Vagina (tissue), 2 donors: Measurements from ENCODE around the gene KIAA1191. TPM values are rescaled to one million over a fixed set of nuclear protein-coding genes. Genes with fewer than 3 reads are reported as not detected.

Experiments
- DNase-seq, 2 donors: peaks; one replicate each; pipeline ENCODE4 v3.0.0-alpha.2; 2017; ENCODE audit errors: extremely low spot score in 2 of 2
- H3K27ac ChIP-seq: fragments of 200-600 bp; sonication (generic); one replicate; pipeline ENCODE4 v1.5.1; 2019
- H3K27me3 ChIP-seq: fragments of 200-600 bp; sonication (generic); one replicate; pipeline ENCODE4 v1.5.1; 2019
- H3K36me3 ChIP-seq, 2 donors: fragments of 200-600 bp; sonication (generic); one replicate each; pipeline ENCODE4 v1.5.1; 2017 to 2019
- H3K4me1 ChIP-seq: fragments of 200-600 bp; sonication (generic); one replicate; pipeline ENCODE4 v1.5.1; 2019
- H3K4me3 ChIP-seq, 2 donors: fragments of 200-600 bp; sonication (generic); 1 replicate in 1 of 2; 2 replicates in 1 of 2; pipeline ENCODE4 v1.5.1; 2016 to 2019
- H3K9me3 ChIP-seq: fragments of 200-600 bp; sonication (generic); one replicate; pipeline ENCODE4 v1.5.1; 2019
- POLR2A ChIP-seq, 2 donors: fragments of 450-650 bp; IDR thresholded peaks; one replicate each; pipeline ENCODE4 v1.6.1; 2017; ENCODE audit warnings: antibody characterized with exemption in 2 of 2, mild to moderate bottlenecking in 2 of 2, moderate library complexity in 2 of 2
- POLR2AphosphoS5 ChIP-seq, 2 donors: sonication (generic); formaldehyde crosslinking; IDR thresholded peaks; one replicate each; pipeline ENCODE4 v1.9.0; 2017; ENCODE audit warnings: antibody characterized with exemption in 2 of 2, mild to moderate bottlenecking in 2 of 2, low read depth in 1 of 2; ENCODE audit not compliant: insufficient read depth in 1 of 2
- intact Hi-C: fragments of 100-400 bp; cut with DNase I; formaldehyde crosslinking; loops from one replicate; pipeline ENCODE4 v1.15.1; 2023
- total RNA-seq: library from RNA; depleted of rRNA; stranded (reverse); fragments of >200 nt; gene quantifications from one replicate; pipeline ENCODE4 v1.2.3, GENCODE V29; 2016
- TF ChIP-seq, protein P1 (sequence below), 3 experiments: fragments of 450-650 bp in 2 of 3; fragments of 200-600 bp in 1 of 3; sonication (generic) in 1 of 3; IDR thresholded peaks; one replicate each; pipeline ENCODE4 v1.5.1; 2017 to 2019; ENCODE audit warnings: antibody characterized with exemption in 3 of 3, mild to moderate bottlenecking in 2 of 3, moderate library complexity in 2 of 3

Gene KIAA1191
- total RNA-seq, 1 donor from 2014 or later = 99.4 TPM

- Histone ChIP-seq H3K4me1 (peaks cover 31% of the 10 kb centered on the region), H3K4me3 (peak overlapping the region; percentile 76 to 84), H3K36me3 (peaks cover 0 to 17% of the 10 kb centered on the region in 2 donors), H3K9me3 (no peaks in the 10 kb centered on the region), H3K27ac (peak overlapping the region; percentile 81), H3K27me3 (no peaks in the 10 kb centered on the region)
- TF ChIP-seq POLR2A (IDR thresholded peaks at IDR 0.05) (no peak), POLR2AphosphoS5 (IDR thresholded peaks at IDR 0.05; ENCODE audit: insufficient read depth in 1 of 2, low read depth in 1 of 2) (no peak)
- TF ChIP-seq, protein P1, sequence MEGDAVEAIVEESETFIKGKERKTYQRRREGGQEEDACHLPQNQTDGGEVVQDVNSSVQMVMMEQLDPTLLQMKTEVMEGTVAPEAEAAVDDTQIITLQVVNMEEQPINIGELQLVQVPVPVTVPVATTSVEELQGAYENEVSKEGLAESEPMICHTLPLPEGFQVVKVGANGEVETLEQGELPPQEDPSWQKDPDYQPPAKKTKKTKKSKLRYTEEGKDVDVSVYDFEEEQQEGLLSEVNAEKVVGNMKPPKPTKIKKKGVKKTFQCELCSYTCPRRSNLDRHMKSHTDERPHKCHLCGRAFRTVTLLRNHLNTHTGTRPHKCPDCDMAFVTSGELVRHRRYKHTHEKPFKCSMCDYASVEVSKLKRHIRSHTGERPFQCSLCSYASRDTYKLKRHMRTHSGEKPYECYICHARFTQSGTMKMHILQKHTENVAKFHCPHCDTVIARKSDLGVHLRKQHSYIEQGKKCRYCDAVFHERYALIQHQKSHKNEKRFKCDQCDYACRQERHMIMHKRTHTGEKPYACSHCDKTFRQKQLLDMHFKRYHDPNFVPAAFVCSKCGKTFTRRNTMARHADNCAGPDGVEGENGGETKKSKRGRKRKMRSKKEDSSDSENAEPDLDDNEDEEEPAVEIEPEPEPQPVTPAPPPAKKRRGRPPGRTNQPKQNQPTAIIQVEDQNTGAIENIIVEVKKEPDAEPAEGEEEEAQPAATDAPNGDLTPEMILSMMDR (IDR thresholded peaks at IDR 0.05) = no peak
- no peak for DNase-seq
- intact Hi-C loops = no loop called here
Observed at GRCh38 chr5:176364765-176365350, 3.3 kb upstream of the KIAA1191 start.

DNA sequence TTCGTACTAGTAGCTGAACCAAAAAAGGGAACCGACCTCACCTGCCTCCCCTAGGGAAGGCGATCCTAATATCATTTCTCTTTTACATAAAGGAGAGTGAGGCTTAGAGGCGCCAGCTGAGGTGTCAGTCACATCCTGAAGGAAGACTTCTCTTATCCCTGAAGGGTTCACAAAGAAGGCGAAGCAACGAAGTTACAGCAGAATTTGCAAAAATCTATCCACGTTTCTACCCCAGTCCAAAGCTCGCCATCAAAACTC is 598 bp upstream of the KIAA1191 start:
- H3K27ac ChIP-seq = peak overlapping the region; percentile 86

DNA sequence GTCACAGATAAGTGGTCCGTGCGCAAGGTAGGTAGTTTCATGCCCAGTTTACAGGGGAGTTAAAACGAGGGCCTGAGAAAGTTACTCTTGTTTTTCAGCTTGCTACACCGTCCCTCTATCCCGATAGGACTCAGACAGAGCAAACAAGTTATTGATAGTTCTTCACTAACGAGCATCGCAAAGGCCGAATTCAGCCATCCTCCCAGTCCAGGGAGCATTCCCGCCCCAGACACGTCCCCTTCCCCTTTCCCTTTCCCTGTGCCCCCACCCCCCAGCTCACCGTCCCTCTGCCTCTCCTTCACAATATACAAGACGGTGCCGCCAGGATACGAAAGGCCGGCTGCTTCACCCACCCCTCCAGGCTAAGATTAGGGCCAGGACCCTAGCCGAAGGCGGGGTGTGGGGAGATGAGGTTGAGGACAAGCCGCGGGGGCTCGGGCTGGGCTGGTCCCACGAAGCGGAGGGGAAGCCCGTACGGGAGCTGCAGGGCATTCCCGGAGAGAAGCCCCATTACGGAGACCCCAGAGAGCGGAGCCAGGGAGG is 599 bp downstream of the KIAA1191 start:
- Histone ChIP-seq H3K4me1 (peaks cover 32% of the 10 kb centered on the region), H3K27ac (peak overlapping the region; percentile 86), H3K36me3 (peaks cover 0 to 4% of the 10 kb centered on the region in 2 donors), H3K27me3 (no peaks in the 10 kb centered on the region), H3K9me3 (no peaks in the 10 kb centered on the region), H3K4me3 (peak overlapping the region; percentile 90 to 92)
- TF ChIP-seq POLR2AphosphoS5 (IDR thresholded peaks at IDR 0.05; ENCODE audit: insufficient read depth in 1 of 2, low read depth in 1 of 2) = no peak
- TF ChIP-seq, protein P1 (IDR thresholded peaks at IDR 0.05) = no peak
- DNase-seq = no peak
- intact Hi-C loops = no loop called here

More for the DNA sequence above, 598 bp upstream of the KIAA1191 start:
- H3K27me3 ChIP-seq = no peaks in the 10 kb centered on the region
- no peak for DNase-seq
- H3K36me3 ChIP-seq = peaks cover 0 to 4% of the 10 kb centered on the region in 2 donors
- H3K4me3 ChIP-seq = peak overlapping the region; percentile 90 to 92
- TF ChIP-seq, protein P1 (IDR thresholded peaks at IDR 0.05) = no peak
- TF ChIP-seq POLR2AphosphoS5 (IDR thresholded peaks at IDR 0.05; ENCODE audit: insufficient read depth in 1 of 2, low read depth in 1 of 2) (no peak), POLR2A (IDR thresholded peaks at IDR 0.05) (no peak)
- peaks cover 38% of the 10 kb centered on the region for H3K4me1 ChIP-seq
- intact Hi-C loops = no loop called here
- H3K9me3 ChIP-seq = no peaks in the 10 kb centered on the region

- DNase-seq = no peak
- peaks cover 34% of the 10 kb centered on the region for H3K4me1 ChIP-seq
- intact Hi-C loops = no loop called here
- H3K4me3 ChIP-seq = no peak overlapping the region
- H3K36me3 ChIP-seq = peaks cover 0 to 13% of the 10 kb centered on the region in 2 donors
- no peak for TF ChIP-seq POLR2A (IDR thresholded peaks at IDR 0.05)
- no peak for TF ChIP-seq POLR2AphosphoS5 (IDR thresholded peaks at IDR 0.05; ENCODE audit: insufficient read depth in 1 of 2, low read depth in 1 of 2)
- TF ChIP-seq, protein P1 (IDR thresholded peaks at IDR 0.05) = no peak
- no peaks in the 10 kb centered on the region for H3K9me3 ChIP-seq
- no peaks in the 10 kb centered on the region for H3K27me3 ChIP-seq
- H3K27ac ChIP-seq = no peak overlapping the region
Observed at GRCh38 chr5:176359658-176360057, 1.9 kb downstream of the KIAA1191 start.

GRCh38 chr5:176356179-176356566 is 5.4 kb downstream of the KIAA1191 start:
- intact Hi-C loops = no loop called here
- H3K36me3 ChIP-seq = peaks cover 0 to 38% of the 10 kb centered on the region in 2 donors

More at GRCh38 chr5:176356179-176356566, 5.4 kb downstream of the KIAA1191 start:
- DNase-seq = no peak
- Histone ChIP-seq H3K9me3 (no peaks in the 10 kb centered on the region), H3K27me3 (no peaks in the 10 kb centered on the region), H3K4me1 (peaks cover 26% of the 10 kb centered on the region), H3K4me3 (no peak overlapping the region), H3K27ac (no peak overlapping the region)
- TF ChIP-seq, protein P1 (IDR thresholded peaks at IDR 0.05) = no peak
- no peak for TF ChIP-seq POLR2A (IDR thresholded peaks at IDR 0.05)
- no peak for TF ChIP-seq POLR2AphosphoS5 (IDR thresholded peaks at IDR 0.05; ENCODE audit: insufficient read depth in 1 of 2, low read depth in 1 of 2)
